Measurements from ENCODE around the gene AS3MT.

- TF ChIP-seq, protein P1, sequence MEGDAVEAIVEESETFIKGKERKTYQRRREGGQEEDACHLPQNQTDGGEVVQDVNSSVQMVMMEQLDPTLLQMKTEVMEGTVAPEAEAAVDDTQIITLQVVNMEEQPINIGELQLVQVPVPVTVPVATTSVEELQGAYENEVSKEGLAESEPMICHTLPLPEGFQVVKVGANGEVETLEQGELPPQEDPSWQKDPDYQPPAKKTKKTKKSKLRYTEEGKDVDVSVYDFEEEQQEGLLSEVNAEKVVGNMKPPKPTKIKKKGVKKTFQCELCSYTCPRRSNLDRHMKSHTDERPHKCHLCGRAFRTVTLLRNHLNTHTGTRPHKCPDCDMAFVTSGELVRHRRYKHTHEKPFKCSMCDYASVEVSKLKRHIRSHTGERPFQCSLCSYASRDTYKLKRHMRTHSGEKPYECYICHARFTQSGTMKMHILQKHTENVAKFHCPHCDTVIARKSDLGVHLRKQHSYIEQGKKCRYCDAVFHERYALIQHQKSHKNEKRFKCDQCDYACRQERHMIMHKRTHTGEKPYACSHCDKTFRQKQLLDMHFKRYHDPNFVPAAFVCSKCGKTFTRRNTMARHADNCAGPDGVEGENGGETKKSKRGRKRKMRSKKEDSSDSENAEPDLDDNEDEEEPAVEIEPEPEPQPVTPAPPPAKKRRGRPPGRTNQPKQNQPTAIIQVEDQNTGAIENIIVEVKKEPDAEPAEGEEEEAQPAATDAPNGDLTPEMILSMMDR (IDR thresholded peaks at IDR 0.05) = no peak
- TF ChIP-seq CREB1 (CRISPR knock-in tag; IDR thresholded peaks at IDR 0.05) (no peak), ZBTB43 (CRISPR knock-in tag; IDR thresholded peaks at IDR 0.05) (no peak), ZNF512 (CRISPR knock-in tag; IDR thresholded peaks at IDR 0.05; ENCODE audit: borderline replicate concordance) (no peak), FOXP4 (CRISPR knock-in tag; IDR thresholded peaks at IDR 0.05) (no peak)
Observed at GRCh38 chr10:102826148-102826796, 43.0 kb upstream of the AS3MT start.

Measured in WTC11 (cell line).